D721Med (cell line): ENCODE results near the gene C19orf33.

ENCODE experiments used
- DNase-seq: peaks from one replicate; pipeline ENCODE4 v3.0.0; 2011; ENCODE audit warnings: low spot score; ENCODE audit not compliant: insufficient read length
- FAIRE-seq: peaks from 2 replicates; lab custom pipeline; 2011; peaks lifted over from hg19 to GRCh38; lab: Jason Lieb, UNC
- TF ChIP-seq, protein P1 (sequence below): IDR thresholded peaks from 2 replicates; pipeline ENCODE4 v1.5.1; 2012; ENCODE audit warnings: mild to moderate bottlenecking, control low read depth; ENCODE audit not compliant: insufficient read depth; ENCODE audit errors: missing control alignments

C19orf33 gene

GRCh38 chr19:38308006-38308766 lies 4.1 kb downstream of the C19orf33 start:
- TF ChIP-seq, protein P1, sequence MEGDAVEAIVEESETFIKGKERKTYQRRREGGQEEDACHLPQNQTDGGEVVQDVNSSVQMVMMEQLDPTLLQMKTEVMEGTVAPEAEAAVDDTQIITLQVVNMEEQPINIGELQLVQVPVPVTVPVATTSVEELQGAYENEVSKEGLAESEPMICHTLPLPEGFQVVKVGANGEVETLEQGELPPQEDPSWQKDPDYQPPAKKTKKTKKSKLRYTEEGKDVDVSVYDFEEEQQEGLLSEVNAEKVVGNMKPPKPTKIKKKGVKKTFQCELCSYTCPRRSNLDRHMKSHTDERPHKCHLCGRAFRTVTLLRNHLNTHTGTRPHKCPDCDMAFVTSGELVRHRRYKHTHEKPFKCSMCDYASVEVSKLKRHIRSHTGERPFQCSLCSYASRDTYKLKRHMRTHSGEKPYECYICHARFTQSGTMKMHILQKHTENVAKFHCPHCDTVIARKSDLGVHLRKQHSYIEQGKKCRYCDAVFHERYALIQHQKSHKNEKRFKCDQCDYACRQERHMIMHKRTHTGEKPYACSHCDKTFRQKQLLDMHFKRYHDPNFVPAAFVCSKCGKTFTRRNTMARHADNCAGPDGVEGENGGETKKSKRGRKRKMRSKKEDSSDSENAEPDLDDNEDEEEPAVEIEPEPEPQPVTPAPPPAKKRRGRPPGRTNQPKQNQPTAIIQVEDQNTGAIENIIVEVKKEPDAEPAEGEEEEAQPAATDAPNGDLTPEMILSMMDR: no peak
- FAIRE-seq (no peak), DNase-seq (no peak)

DNA sequence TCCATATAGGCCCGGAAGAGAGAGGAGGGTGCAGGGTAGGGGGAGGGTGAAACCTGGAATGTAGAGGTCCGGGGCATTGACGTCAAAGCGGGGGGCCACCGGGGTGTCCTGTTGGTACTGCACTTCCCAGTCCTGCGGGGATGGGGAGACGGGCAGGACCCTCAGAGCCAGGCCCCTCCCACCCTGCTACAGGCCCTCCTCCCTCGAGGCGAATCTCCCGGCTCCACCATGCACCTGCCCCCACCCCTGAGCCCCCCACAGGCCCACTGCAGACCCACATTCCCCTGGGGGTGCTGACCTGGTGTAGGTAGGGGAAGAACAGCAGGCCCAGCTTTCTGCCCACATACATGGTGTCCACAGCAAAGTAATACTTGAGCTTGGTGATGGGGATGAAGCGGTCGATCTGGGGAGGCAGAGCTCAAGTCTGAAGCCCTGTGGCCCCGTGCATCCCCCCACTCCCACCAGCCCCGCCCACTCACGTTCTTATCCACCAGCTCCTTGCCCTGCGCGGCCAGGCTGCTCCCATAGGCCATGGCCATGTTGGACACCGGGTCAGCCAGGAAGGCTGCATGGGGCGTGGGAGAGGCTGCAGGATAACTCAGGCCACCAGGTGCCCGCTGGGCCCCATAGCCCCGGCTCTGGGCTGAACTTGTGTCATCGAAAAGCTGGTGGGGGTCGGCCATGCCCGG lies 5.0 kb downstream of the C19orf33 start:
- TF ChIP-seq, protein P1: no peak
- no peak for FAIRE-seq
- no peak for DNase-seq

DNA sequence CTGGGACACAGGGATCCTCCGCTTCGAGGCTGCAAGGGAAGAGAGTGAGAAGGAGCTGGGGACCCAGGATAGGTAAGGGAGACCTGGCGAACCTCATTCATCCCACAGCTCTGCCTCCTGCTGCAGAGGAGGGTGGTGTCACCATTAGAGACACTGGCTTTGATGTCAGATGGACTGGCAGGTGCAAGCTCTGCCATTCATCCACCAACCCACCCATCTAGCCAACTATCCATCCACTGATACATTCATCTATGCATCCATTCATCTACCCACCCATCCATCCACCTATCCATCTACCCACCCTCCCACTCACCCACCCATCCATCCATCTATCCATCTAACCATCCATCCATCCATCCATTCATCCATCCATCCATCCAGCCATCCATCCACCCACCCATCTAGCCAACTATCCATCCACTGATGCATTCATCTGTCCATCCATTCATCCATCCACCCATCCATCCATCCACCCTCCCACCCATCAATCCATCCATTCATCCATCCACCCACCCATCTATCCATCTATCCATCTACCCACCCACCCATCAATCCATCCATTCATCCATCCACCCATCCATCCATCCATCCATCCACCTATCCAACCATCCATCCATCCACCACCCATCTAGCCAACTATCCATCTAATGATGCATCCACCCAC lies 5.7 kb downstream of the C19orf33 start:
- no peak for FAIRE-seq
- TF ChIP-seq, protein P1: no peak
- DNase-seq: no peak

GRCh38 chr19:38310279-38310670 lies 6.2 kb downstream of the C19orf33 start:
- FAIRE-seq: no peak
- TF ChIP-seq, protein P1: no peak
- no peak for DNase-seq

GRCh38 chr19:38310986-38311385 lies 6.9 kb downstream of the C19orf33 start:
- TF ChIP-seq, protein P1: no peak
- FAIRE-seq: no peak
- no peak for DNase-seq

- no peak for FAIRE-seq
- DNase-seq: peak; percentile 95
- TF ChIP-seq, protein P1: no peak
Measured at GRCh38 chr19:38315657-38316476, 11.8 kb downstream of the C19orf33 start, which contains the start of gene YIF1B. TSS of gene YIF1B (minus strand) at chr19:38315947. CDS start at chr19:38315917, 30 bp downstream.
